Right lobe of liver (tissue), 4 donors: Measurements from ENCODE around the gene ADGRL3.

Experiments used
- POLR2A ChIP-seq: fragments of 450-650 bp; IDR thresholded peaks from one replicate; pipeline ENCODE4 v1.6.1; 2017; ENCODE audit warnings: antibody characterized with exemption, mild to moderate bottlenecking
- TF ChIP-seq, protein P1 (sequence below), 4 donors: fragments of 200-600 bp in 3 of 4; fragments of 450-650 bp in 1 of 4; IDR thresholded peaks; one replicate each; pipeline versions ENCODE4 v1.5.1 to v1.8.0; 2016 to 2022; ENCODE audit warnings: antibody characterized with exemption in 4 of 4, mild to moderate bottlenecking in 2 of 4
- donor health status: DM: no; HTN: no; CAD: no.
- donor health status: DM: no; HTN: no; CAD: no.
- donor health status: DM: no; HTN: yes; CAD: no.

DNA sequence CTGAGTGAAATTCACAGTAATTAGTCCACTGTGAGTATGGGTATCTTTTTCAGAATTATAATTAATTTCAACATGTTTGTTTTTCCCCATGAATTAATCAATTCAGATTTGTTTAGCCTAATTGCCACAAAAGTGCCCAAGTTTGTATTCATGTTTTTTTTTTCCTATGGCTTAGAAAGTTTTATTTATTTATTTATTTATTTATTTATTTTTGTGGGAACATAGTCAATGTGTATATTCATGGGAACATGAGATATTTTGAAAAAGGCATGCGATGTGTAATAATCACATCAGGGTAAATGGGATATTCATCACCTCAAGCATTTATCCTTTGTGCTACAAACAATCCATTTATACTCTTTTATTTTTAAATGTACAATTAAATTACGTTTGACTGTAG lies 475.3 kb downstream of the ADGRL3 start:
- TF ChIP-seq, protein P1, sequence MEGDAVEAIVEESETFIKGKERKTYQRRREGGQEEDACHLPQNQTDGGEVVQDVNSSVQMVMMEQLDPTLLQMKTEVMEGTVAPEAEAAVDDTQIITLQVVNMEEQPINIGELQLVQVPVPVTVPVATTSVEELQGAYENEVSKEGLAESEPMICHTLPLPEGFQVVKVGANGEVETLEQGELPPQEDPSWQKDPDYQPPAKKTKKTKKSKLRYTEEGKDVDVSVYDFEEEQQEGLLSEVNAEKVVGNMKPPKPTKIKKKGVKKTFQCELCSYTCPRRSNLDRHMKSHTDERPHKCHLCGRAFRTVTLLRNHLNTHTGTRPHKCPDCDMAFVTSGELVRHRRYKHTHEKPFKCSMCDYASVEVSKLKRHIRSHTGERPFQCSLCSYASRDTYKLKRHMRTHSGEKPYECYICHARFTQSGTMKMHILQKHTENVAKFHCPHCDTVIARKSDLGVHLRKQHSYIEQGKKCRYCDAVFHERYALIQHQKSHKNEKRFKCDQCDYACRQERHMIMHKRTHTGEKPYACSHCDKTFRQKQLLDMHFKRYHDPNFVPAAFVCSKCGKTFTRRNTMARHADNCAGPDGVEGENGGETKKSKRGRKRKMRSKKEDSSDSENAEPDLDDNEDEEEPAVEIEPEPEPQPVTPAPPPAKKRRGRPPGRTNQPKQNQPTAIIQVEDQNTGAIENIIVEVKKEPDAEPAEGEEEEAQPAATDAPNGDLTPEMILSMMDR (IDR thresholded peaks at IDR 0.05): no peak
- TF ChIP-seq POLR2A: no peak
